WTC11 (cell line): ENCODE results near the gene EGLN1.

Experiments used
- CTCF ChIP-seq: fragments of 200-600 bp; IDR thresholded peaks from 2 replicates; pipeline ENCODE4 v1.8.0; 2022; ENCODE audit warnings: antibody characterized with exemption
- ELF4 ChIP-seq: sonication (generic); formaldehyde crosslinking; IDR thresholded peaks from 2 replicates; pipeline ENCODE4 v1.8.1; 2022; ENCODE audit warnings: low read depth, mild to moderate bottlenecking, moderate library complexity, missing genetic modification reagents
- ERG ChIP-seq: fragments of 250-450 bp; sonication (Bioruptor Pico); IDR thresholded peaks from 2 replicates; pipeline ENCODE4 v1.8.0; 2021; ENCODE audit warnings: mild to moderate bottlenecking
- ETV6 ChIP-seq: sonication (generic); formaldehyde crosslinking; IDR thresholded peaks from 2 replicates; pipeline ENCODE4 v1.8.1; 2022; ENCODE audit warnings: mild to moderate bottlenecking, missing genetic modification reagents
- HMGXB4 ChIP-seq: sonication (generic); formaldehyde crosslinking; IDR thresholded peaks from 2 replicates; pipeline ENCODE4 v1.8.1; 2023; ENCODE audit warnings: mild to moderate bottlenecking, moderate library complexity, missing genetic modification reagents
- MXD4 ChIP-seq: fragments of 250-450 bp; sonication (Bioruptor Pico); IDR thresholded peaks from 2 replicates; pipeline ENCODE4 v1.8.0; 2021; ENCODE audit warnings: mild to moderate bottlenecking, moderate library complexity, borderline replicate concordance
- ZNF121 ChIP-seq: sonication (generic); formaldehyde crosslinking; IDR thresholded peaks from 2 replicates; pipeline ENCODE4 v1.8.0; 2023; ENCODE audit warnings: missing genetic modification reagents

GRCh38 chr1:231357831-231358354 is 64.2 kb downstream of the EGLN1 start:
- no peak for TF ChIP-seq ERG (CRISPR knock-in tag)
- TF ChIP-seq CTCF = peak; percentile 45
- TF ChIP-seq ETV6 (CRISPR knock-in tag) = no peak
- no peak for TF ChIP-seq ELF4 (CRISPR knock-in tag)
- no peak for TF ChIP-seq MXD4 (CRISPR knock-in tag)
- TF ChIP-seq HMGXB4 (CRISPR knock-in tag) = no peak
- no peak for TF ChIP-seq ZNF121 (CRISPR knock-in tag)
